ENCODE results near the gene FYN.

DNA sequence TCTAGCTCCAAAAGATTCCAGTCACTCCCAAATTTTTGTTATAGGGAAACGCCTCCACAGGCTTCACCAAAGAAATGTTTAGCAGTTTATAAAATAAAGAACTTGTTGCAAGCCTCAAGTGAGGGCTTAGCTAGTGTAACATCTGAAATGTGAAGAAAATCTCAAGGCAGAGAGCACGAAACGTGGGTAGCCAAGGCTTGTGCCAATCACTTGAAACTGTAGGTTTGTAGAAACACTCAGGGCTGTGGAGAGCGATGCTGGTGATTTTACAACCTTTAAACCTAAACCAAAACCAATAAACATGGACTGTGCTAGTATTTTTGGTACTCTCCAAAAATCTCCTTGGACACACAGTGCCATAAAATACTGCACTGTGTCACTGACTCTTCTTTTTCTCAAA lies 159.4 kb downstream of the FYN start:
- TF ChIP-seq CTCF (conservative IDR thresholded peaks at IDR 0.05; ENCODE audit: low read depth, low read length), result no peak
- no peak for TF ChIP-seq EZH2 (IDR thresholded peaks at IDR 0.05; ENCODE audit: borderline replicate concordance, low read depth, low read length, poor library complexity, severe bottlenecking)
